A673 (cell line): Measurements from ENCODE around the gene ZBTB21.

Source experiments
- EZH2 ChIP-seq: fragments of 200-600 bp; sonication (generic); IDR thresholded peaks from 2 replicates; pipeline ENCODE4 v1.6.1; 2017; ENCODE audit warnings: borderline replicate concordance, low read depth, mild to moderate bottlenecking, mixed read lengths, antibody characterized with exemption, low read length; ENCODE audit not compliant: poor library complexity, severe bottlenecking
- TF ChIP-seq, protein P1 (sequence below): fragments of 300-800, 200-600 bp; sonication (generic); conservative IDR thresholded peaks from 2 replicates; pipeline ENCODE4 v1.5.1; 2017; ENCODE audit warnings: low read depth, mild to moderate bottlenecking, antibody characterized with exemption, low read length, moderate library complexity, mixed read lengths

DNA sequence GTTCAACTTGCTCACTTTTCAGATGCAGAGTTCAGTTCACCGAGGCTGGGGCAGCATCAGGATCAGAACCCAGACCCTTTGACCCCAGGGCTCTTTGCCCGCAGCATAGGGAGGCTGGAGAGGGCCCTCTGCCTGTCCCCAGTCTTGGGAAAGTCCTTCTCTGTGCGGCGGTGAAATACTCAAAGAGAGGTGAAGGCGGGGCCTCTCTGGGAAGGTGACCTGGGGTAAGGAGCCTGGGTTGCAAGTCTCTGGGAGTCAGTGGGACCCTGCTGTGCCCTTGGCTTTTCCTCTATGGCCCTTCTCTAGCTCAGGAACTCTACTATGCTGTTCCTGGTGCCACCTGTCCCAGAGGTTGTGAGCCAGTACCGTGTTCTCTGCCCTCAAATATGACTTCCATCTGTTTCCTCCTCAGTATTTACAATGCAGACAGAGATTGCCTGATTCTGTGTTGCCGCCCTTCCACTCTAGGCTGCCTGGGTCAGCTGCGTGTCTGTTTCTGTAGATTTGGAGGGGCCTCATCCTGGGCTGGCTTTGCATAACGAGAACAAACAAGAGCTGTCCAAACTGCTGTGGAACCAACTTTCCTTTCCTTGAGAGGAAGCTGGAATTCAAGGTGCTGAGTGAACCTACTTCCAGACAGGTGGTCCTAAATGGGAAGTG lies 18.7 kb upstream of the ZBTB21 start:
- TF ChIP-seq, protein P1, sequence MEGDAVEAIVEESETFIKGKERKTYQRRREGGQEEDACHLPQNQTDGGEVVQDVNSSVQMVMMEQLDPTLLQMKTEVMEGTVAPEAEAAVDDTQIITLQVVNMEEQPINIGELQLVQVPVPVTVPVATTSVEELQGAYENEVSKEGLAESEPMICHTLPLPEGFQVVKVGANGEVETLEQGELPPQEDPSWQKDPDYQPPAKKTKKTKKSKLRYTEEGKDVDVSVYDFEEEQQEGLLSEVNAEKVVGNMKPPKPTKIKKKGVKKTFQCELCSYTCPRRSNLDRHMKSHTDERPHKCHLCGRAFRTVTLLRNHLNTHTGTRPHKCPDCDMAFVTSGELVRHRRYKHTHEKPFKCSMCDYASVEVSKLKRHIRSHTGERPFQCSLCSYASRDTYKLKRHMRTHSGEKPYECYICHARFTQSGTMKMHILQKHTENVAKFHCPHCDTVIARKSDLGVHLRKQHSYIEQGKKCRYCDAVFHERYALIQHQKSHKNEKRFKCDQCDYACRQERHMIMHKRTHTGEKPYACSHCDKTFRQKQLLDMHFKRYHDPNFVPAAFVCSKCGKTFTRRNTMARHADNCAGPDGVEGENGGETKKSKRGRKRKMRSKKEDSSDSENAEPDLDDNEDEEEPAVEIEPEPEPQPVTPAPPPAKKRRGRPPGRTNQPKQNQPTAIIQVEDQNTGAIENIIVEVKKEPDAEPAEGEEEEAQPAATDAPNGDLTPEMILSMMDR, result no peak
- TF ChIP-seq EZH2, result no peak
